ENCODE results near the gene SNX20.

SNX20 gene

DNA sequence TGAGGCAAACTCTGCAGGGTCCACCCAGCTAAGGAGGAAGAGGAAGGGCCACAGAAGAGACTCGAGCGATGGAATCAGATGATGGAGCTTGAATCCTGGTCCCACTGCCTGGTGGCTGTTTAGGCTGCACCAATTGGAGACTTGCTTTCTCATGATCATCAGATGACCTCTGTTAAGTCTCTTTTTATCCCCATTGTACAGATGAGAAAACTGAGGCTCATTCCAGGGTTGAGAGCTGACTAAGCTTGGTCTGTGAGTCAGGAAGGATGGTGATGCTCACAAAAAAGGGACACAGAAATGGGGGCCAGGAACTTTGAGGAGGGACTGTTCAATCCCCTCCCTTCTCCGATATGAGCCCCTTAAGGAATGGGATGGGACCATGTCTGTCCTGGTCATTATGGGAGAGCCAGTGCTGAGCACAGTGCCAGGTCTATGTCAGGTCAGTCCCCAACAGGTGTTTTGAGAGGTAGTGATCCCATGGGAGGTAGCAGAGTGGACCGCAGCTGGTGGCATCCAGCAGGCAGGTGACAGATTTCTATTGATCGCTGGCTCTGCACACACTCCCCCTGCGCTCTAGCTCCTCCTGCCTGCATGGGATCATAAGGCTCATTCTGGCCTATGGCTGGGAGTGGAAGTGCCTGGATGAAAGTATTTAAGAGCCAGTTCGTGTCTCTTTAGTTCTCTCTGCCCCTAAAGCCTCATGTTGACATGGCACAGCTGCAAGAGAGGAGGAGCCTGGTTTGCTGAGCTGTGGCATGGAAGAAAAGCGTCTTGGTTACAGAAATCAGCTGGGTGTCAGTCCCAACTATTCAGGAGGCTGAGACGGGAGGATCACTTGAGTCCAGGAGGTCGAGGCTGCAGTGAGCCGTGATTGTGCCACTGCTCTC is 27.2 kb downstream of the SNX20 start:
- no peak for DNase-seq

DNA sequence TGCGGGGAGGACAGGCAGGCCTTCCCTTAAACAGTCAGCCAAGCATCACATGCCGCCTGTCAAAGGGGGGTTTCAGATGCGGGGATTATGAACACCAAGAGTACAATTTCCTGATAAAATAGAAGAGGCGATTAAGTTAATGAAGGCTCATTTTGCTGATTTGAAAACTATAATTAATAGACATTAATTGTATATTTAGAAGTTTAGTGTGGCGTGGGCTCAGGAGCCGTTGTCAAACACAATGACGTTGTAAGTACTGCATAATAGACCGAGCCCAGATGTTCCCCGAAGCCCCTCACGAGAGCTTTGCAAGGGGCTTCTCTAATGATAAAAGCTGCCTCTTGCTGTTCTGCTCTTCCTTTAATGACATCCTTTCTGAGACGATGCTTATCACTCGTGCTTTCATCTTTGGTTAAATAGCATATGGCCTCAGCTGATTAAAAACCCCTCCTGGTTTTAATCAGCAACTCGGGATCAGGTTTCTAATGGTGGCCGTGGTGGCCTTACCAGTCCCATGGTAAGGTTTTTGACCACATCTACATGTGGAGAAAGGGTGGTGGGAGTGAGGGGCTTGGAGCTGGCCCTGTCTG is 28.2 kb downstream of the SNX20 start:
- DNase-seq: no peak

DNA sequence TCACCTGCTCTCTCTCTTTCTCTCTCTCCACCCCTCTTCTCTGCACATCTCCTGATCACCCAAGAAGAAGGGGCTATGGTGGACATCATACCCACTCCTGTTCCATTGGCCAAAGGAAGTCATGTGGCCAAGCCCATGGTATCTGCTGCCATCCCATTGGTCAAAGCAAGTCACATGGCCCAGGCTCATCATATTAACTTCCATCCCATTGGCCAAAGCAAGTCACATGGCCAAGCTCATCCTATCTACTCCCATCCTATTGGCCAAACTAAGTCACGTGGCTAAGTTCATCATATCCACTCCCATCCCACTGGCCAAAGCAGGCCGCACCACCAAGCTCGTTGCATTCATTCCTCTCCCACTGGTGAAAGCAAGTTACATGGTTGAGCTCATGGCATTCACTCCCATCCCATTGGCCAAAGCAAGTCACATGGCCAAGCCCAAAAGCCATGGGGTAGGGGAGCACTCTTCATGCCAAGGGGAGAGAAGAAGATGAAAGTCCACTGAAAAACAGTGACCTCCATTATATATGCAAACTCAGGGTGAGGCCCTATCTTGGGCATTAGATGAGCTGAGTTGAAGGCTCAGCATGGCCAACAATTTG is 29.2 kb downstream of the SNX20 start:
- DNase-seq: no peak

DNA sequence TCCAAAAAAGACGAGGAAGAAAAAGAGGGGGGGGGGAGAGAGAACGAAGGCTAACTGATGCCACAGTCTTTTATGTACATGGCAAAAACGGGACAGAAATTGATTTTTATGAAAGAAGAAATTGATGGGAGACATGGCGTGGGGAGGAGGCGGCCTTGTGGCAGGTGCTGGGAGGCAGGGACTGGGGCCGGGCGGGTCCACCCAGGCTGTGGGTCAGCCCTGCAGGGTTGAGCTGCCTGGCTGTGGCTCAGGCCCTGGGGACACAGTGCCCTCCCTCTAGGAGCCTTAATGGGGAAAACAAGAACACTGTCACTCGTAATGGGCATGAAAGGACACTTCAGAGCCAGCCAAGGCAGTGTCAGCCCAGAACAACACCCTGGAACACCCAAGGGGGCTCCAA is 34.8 kb downstream of the SNX20 start:
- DNase-seq: no peak

DNA sequence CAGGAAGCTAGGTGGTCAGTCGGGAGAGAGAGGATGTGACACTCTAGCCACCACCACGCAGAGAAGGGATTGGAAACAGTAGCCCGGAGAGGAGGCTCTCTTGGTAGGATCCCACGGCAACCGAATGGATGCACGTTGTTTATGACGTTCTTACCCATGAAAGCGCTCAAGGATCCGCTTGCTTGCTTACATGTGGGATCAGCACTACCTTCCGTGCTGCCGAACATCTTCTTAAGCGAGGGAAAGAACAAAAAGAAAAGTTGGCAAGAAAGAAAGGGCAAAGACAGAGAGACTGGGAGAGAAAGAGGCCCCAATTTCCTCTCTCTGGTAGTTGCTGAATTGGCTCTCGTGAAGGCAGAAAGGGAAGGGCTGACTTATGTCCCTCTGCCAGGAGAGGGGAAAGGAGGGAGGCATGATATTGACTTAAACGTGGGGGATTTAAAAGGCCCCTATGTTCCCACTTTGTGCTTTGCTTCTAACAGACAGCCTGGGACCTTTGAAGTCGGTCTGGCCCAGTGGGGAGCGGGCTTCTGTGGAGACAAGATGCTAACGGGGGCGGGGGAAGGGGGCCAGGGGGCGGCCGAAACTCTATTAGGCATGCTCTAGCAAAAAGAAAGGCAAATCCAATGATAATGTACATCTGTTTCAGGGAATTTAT is 35.4 kb downstream of the SNX20 start:
- no peak for DNase-seq

DNA sequence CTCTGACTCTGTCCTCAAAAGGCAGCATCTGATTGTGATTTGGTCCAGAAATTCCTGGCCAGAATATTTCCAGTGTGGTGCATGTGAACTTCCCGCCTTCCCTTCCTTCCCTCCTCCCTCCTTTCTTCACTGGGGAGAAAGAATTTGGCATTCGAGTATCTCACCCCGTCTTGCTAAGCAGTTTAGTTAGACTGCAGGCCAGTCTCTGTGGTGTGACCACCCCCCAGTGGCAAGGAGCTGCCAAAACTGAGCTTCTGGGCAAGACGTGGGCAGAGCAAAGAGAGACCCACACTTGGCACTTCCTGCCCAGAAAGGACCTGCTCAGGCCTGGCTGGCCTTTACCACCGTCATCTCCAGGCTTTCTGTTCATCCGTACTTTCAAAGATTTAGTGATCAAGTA is 36.4 kb downstream of the SNX20 start:
- no peak for DNase-seq

DNA sequence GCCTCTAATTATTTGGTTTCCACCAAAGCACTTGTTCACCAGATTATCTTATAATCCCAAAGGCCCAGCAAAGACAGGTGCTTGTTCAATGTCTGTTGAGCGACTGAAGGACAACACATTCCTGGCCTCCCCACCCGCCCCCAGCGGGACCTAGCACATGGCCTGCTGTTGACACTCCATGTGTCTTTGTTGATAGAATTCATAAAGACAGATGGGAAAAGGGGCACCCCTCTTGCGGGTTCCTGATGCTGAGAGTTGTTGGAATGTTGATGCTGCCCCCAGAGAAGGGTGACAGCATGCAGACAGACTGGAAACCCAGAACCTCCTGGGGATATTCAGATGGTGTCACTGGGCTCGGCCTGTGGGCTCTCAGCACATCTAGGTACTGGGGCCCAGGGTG is 36.9 kb downstream of the SNX20 start:
- DNase-seq: no peak

DNA sequence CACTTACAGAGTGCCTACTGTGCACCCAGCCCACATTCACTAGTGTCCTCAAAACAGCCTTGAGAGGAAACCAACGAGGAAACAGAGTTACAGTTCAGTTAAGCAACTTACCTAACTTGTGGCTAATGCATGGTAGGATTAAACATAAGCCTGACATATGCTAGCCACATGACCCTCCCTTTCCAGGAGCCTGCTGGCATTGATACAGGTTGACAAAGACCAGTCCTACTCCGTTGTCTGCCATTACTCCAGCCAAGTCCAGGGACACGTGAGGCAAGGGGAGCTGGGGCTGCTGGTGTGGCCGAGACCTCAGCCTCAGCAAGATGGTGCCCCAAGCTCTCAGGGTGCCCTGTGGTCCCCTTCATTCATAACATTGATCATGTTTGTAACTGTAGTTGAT is 37.9 kb downstream of the SNX20 start:
- no peak for DNase-seq

DNA sequence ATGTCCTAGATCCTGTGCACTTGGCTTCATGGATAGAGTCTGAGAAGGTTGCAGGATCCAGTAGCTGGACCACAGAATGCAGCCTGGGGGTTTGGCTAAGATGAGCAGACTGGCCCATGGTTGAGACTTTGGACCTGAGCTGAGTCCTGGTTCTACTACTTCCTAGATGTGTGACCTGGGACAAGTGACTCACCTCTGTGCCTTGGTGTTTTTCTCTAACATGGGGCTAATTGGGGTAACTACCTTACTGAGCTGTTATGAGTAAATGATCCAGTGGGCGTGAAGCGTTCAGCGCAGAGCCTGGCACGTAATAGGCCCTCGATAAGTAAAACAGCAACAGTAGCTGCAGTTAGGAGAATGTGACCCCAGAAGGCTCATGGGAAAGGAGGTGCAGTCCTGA is 38.8 kb downstream of the SNX20 start:
- no peak for DNase-seq

DNA sequence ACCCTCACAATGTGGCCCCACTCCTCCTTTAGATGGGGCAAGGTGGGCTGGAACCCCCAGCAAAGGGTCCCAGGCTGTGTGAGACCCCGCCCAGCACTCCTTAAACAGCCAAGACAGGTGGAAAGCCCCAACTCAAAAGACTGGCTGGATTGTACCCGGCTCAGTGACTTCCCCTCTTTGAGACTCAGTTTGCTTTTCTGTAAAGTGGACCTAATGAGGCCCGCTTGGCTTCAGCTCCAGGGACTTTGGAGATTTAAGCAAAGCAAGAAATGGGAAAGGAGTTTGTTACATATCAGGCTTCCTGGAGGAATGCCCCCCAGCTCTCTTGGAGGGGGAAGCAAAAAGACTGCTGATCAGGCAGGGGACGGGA is 39.3 kb downstream of the SNX20 start:
- DNase-seq: no peak

DNA sequence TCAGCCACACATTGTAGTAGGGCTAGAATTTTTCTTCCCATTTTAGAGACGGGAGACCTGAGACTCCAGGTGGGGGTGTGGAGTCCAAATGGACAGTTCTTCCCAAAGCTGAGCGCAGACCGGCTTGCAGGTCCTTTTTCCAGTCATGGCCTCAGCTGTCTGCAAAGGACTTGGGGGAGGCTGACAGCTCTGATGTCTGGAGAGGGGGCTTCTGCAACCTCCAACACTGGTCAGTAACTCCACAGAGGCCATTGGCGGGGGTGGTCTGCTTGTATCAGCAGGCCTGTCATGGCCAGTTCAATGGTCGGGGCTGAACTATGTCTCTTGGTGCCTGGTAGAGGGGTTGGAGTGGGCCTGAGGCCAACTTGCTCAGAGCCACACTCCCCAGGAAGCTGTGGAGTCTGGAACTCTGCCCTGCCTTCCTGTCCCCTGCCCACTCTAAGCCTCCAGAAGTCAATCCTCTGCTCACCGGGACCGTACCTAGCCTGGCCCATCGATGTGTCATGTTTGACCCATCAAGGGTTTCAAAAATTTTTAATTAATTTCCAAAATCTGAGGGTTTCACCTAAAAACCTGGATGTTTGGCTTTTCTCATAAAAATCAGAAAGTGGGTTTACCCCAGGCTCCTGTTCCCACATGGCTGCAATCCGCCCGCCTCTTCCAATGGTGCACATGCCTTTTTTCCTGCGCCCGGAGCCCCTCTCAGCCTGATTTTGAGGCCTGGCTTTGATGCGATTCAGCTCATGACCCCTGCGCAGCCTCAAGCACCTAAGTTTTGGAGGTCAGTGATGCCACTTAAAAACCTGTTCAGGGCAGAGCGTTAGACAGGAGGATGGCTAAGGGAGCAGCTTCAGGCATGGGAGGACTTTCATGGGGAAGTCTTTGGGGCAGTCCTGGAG is 39.9 kb downstream of the SNX20 start:
- DNase-seq: no peak

DNA sequence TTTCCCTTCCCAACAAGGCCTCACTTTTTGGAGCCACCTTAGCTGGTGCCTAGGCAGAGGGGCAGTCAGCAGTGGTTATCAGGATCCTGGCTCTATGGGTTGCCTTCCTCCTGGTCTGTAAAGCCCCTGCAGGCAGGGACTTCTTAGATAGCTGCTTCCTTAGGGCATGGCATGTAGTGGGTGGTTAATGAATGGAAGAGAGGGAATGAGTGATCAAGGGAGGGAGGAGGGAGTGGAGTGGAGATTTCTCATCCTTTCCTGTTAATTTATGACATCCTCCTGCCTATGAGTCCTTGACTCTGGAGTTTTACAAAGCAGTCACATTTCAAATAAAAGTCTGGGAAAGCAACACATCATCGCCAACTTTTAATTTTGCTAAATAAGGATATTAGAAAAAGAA is 40.7 kb downstream of the SNX20 start:
- DNase-seq: no peak

DNA sequence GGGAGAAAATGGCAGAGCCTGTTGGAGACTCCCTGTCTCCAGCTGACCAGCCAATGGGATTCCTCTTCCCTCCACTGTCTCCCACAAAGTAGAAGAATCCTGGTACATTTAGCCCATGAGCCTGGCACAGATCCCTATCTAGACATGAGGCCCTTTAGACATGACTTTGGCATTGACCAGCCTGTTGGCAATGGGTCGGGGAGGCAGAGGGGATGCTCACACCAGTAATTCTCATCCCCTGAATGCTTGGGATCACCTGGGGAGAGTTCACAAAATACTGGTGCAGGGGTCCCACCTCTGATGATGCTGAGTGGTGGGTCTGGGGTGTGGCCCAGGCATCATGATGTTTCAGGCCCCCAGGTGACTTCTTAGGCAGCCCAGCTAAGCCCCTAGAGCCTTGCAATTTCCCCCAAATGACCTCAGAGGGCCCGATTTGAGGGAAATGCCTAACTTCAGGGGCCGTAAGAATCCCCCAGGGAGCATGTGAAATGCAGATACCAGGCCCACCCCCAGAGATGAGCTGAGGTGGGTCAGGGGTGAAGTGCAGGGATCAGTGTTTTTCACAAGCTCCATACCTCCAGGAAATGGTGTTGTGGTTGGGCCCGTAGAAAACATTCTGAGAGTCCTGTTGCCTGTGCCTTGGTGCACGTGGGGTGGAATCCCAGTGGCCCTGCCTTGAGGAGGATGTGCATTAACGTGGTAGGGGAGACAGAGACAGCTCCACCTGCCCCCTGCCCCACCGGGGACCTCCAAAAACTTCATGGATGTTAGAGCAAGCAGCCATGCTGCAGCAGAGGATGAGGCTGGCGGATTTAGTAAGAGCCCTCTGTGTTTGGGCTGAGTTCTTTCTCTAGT is 42.1 kb downstream of the SNX20 start:
- DNase-seq: no peak

DNA sequence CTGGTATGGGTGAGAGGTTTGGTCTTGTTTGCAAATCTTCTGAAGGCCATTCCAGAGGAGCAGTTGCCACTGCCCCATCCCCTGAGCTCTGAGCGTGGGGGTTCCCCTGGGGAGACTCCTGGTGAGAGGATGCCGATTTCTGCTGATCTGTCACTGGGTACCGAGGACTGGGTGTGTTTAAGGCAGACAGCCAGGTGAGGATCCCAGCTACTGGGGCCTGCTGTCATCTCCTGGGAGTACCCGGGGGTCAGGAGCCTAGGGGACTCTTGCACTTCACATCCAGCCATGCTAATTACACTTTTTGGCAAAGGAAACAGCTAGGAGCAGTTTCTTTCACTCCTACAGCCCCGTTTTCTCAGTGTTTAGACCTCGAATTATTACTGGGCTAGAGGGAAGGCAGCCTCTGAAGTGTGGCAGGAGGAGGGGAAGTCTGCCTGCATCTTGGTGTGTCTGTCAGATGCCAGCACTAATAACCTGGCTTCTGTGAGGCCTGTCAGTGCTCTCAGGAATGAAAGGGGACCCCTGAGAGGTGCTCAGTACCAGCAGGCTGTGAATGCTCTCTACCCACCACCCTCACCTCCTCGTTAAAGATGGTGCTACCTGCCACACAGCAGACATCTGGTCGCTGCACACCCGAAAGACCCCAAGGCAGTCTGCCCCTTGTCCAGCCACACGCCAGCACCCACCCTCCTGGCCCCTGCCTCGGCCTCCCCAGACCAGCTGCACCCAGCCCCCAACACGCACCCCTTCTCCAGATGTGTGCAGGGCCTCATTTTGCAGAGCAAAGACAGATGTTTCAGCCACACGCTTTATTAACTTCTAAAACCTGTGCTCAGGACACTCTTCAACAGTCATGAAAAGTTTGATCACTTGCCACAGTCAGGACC is 43.2 kb downstream of the SNX20 start:
- no peak for DNase-seq

DNA sequence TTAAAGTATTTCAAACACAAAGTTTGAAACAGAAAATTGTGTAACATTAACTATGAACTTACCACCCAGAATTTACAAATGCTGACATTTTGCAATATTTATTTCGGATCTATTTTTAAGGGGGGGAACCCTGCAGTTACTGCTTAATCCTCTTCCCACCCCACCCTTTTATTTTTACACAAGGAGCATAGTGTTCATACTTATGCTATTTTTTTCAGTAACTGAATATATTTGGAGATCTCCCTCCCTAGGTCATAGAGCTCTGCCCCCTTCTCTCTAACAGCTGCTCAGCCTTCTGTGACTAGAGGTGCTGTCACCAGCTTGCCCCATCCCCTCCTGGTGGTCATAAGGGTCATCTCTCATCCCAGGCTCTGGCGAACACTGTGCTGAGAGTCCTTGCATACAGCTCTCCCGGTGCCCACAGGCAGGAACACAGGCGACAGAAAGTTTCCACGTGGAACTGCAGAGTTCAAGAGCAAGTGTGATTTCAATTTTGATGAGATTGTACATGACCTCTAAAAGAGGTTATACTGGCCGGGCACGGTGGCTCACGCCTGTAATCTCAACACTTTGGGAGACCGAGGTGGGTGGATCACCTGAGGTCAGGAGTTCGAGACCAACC is 44.2 kb downstream of the SNX20 start:
- DNase-seq: no peak

DNA sequence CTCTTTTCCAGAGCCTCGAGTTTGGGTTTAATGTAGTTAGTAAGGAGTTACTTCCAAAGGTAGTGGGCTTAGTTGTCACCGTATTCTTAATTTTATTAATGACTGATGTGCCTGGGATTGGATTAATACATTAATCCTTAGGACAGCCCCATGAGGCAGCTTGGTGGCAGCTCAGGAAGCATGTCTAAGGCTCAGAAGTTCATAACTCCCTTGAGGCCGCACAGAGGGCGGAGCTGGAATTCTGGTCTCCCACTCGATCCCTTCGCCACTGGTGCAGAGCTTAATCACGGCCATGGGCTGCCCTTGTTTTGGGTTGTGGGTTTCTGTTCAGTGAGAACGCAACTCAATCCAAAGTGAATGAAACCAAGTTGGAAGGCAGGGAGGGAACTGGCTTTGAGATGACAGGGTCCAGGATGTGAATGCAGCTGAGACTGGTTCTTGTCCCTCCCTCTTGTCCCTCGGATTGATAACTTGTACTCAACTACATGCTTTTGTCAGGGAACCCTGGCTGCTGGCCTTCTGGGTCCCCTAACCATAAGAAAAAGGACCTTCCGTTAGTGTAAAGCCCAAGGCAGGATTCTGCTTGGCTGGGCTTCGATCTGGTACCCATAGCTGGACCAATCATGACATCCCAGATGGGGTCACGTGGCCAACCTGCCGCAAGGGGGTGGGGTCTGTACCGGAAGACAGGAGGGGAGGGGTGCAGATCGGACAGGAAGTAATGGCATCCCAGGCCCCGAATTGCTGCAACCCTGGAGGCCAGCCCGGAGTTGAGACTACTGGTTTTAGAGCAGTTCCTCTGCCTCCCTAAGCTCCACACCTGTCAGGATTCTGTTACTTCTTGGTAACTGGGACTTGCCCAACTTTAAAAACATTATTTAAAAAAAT is 45.4 kb downstream of the SNX20 start:
- DNase-seq: no peak

DNA sequence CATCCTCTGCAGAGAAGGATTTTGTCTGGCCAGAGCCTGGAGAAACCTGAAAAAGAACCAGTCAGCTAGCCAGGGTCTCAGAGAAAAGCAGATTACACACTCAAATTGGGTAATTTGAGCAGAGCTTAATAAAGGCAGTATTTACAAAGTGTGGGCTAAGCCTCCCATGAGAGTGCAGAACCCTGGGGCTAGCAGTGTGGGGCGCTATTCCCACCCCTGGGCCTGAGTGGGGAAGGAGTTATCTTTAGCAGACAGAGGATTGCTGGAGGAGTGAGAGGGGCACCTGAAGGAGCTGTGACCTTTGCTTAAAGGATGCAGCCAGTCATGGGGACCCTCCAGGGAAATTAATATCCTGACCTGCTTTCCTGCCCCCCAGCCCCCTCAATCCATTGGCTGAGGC is 46.2 kb downstream of the SNX20 start:
- DNase-seq: no peak

DNA sequence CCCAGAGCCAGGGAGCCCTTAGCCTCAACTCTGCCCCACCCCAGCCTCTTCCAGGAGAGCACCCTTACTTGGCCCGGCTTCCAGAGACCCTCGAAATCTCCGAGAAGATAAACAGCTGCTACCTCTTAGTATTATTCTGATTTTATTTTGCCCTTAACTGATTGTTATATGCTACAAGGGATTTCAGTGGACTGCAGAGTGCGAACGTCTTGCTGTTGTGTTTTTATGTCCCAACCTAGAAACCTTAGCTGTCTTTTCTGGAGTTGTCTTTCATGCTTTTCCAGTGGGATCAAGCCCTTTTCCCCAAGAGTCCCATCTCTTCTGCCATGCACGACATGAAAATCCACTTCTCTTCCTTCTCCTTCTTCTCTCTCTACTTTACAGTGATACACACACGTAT is 47.0 kb downstream of the SNX20 start:
- DNase-seq: no peak
